ENCODE measurements around the gene RBM4. TPM values are rescaled to one million over a fixed set of nuclear protein-coding genes. Genes with fewer than 3 reads are reported as not detected.
"Not testable (repeated sequence)": the region's sequence is repeated elsewhere in the genome, so short reads cannot be mapped to it uniquely, and the experiment has no call there.

RBM4 gene
- total and polyA plus RNA-seq, 8 donors: 44.3 to 136 (median 94.4) TPM

DNA sequence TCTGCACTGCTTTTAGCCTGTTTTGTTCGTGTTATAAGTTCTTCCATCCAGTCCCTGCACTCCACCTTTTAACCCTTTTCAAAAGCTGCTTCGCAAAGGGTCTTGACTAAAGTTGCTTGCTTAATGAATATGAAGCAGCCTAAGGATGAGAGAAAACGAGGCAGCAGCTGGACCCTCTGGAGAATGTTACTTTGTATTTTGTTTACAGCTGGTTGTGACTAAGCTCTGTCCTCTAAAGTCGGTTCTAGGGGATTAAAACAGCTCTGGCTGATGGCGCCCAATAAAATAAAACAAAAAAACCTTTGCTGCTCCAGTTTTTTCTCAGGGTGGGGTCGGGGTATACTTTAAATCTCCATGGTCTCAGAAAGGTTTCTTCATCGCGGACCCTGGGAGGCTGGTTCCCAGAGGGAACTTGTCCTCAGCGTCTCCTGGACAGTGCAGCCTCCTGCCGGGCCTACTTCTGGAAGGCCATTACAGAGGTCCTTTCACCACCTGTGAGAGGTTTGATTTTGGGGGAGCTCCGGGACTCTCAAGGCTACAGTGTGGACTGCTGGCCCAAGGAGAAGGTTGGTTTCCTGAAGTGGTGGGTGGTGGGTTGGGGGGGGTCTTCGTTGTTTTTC lies 836 bp upstream of the RBM4 start:
- TF ChIP-seq POLR2A (IDR thresholded peaks at IDR 0.05) (no peak), POLR2AphosphoS5 (IDR thresholded peaks at IDR 0.05) (no peak), EP300 (IDR thresholded peaks at IDR 0.05) (no peak)
- TF ChIP-seq, protein P1, sequence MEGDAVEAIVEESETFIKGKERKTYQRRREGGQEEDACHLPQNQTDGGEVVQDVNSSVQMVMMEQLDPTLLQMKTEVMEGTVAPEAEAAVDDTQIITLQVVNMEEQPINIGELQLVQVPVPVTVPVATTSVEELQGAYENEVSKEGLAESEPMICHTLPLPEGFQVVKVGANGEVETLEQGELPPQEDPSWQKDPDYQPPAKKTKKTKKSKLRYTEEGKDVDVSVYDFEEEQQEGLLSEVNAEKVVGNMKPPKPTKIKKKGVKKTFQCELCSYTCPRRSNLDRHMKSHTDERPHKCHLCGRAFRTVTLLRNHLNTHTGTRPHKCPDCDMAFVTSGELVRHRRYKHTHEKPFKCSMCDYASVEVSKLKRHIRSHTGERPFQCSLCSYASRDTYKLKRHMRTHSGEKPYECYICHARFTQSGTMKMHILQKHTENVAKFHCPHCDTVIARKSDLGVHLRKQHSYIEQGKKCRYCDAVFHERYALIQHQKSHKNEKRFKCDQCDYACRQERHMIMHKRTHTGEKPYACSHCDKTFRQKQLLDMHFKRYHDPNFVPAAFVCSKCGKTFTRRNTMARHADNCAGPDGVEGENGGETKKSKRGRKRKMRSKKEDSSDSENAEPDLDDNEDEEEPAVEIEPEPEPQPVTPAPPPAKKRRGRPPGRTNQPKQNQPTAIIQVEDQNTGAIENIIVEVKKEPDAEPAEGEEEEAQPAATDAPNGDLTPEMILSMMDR (IDR thresholded peaks at IDR 0.05): peak in 1 of 7 experiments; percentile 8
- peaks cover 45 to 66% (median 54%) of the 10 kb centered on the region in 4 donors for H3K4me1 ChIP-seq
- 36 to 42% (median 40%) methylated on average over 12 of the region's 12 CpGs for WGBS, 5 donors
- peaks cover 24 to 60% (median 46%) of the 10 kb centered on the region in 4 donors for H3K36me3 ChIP-seq
- peak overlapping the region; percentile 74 to 88 (median 82) for H3K4me3 ChIP-seq
- H3K9me3 ChIP-seq: no peaks in the 10 kb centered on the region
- DNase-seq: no peak
- H3K27me3 ChIP-seq: no peaks in the 10 kb centered on the region
- intact Hi-C loops (cut with DNase I; ENCODE audit: low total_unique reads): no loop called here
- H3K27ac ChIP-seq: peak overlapping the region; percentile 91 to 94 (median 93)

DNA sequence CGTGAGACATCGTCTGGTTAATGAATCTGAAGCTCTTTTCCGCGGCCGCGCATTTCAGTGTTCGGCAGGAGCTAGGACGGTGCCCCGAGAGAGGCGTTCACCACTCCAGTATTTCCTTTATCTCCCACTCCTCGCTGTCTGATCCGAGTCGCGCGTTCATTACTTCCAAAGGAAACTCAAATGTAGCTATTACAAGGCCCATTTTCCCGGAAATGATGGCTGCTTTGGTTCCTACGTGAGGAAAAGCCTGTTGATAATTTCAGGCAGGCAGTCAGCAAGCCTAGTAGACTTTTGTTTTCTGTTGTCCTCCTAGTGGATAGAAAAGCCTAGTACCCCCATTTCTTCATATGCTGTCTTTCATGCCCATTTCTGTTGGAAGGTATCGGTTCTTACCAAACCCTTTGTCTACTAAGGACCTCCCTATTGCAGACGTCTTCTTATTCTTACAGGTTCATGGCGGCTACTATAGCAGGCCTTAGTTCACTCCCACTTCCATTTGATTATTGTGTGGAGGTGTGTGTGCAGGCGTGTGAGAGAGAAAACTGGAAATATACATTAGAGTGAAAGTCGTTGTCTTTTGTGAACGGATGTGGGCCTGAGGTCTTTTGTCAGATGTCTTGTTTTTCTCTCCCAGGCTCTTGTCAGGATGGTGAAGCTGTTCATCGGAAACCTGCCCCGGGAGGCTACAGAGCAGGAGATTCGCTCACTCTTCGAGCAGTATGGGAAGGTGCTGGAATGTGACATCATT lies 737 bp downstream of the RBM4 start:
- peak in 1 of 2 donors; percentile 80 for DNase-seq
- peak overlapping the region; percentile 74 to 88 (median 82) for H3K4me3 ChIP-seq
- whole genome bisulfite sequencing, 5 donors: 2 to 3% (median 3%) methylated on average over 27 of the region's 27 CpGs
- H3K27me3 ChIP-seq: no peaks in the 10 kb centered on the region
- peak overlapping the region; percentile 86 to 94 (median 93) for H3K27ac ChIP-seq
- H3K4me1 ChIP-seq: peaks cover 60 to 76% (median 69%) of the 10 kb centered on the region in 4 donors
- intact Hi-C loops (cut with DNase I; ENCODE audit: low total_unique reads): no loop called here
- TF ChIP-seq POLR2AphosphoS5 (IDR thresholded peaks at IDR 0.05): peak in 1 of 3 donors; percentile 42
- no peak for TF ChIP-seq EP300 (IDR thresholded peaks at IDR 0.05)
- peaks cover 31 to 63% (median 50%) of the 10 kb centered on the region in 4 donors for H3K36me3 ChIP-seq
- no peaks in the 10 kb centered on the region for H3K9me3 ChIP-seq

DNA sequence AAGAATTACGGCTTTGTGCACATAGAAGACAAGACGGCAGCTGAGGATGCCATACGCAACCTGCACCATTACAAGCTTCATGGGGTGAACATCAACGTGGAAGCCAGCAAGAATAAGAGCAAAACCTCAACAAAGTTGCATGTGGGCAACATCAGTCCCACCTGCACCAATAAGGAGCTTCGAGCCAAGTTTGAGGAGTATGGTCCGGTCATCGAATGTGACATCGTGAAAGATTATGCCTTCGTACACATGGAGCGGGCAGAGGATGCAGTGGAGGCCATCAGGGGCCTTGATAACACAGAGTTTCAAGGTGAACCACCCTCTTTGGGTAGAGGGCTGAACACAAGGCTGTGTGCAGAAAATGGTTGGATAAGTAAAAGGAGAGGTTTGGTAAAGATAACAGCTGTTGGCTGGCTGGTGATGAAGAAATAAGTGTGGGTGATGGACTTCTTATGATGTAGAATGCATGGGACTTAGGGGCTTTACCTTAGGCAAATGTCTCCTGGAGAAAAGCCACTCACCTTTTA lies 1.4 kb downstream of the RBM4 start:
- Histone ChIP-seq H3K4me1 (peaks cover 66 to 82% (median 75%) of the 10 kb centered on the region in 4 donors), H3K4me3 (peak overlapping the region; percentile 74 to 88 (median 82)), H3K27ac (peak overlapping the region in 2 of 5 donors; percentile 39 to 91), H3K36me3 (peaks cover 35 to 63% (median 52%) of the 10 kb centered on the region in 4 donors)
- H3K9me3 ChIP-seq; intact Hi-C loops (cut with DNase I; ENCODE audit: low total_unique reads); H3K27me3 ChIP-seq; DNase-seq: not testable (repeated sequence)
- 41 to 49% (median 43%) methylated on average over 8 to 10 of the region's 10 CpGs for WGBS, 5 donors

DNA sequence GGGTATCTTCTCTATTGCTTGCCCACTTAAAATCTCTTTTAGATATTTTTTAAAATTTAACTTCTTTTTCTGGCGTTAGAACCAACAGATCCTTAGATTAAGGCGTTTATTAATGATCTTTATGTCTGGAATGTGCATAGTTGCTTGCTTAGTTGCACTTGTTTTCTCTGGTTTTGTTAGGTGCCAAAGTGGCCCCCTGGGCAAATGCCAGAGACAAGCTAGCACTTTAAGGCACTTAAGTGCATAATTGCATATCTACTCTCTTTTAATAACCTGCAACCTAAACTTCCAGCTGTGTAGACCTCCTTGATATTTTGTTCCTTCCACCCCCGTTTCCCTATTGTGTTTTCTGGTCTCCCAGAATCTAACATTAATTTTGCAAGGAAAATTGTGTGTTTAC lies 3.3 kb downstream of the RBM4 start:
- no peaks in the 10 kb centered on the region for H3K27me3 ChIP-seq
- H3K9me3 ChIP-seq: no peaks in the 10 kb centered on the region
- DNase-seq: no peak
- peak overlapping the region in 2 of 5 donors; percentile 24 to 34 for H3K27ac ChIP-seq
- TF ChIP-seq EP300 (IDR thresholded peaks at IDR 0.05): no peak
- no peak for TF ChIP-seq POLR2A (IDR thresholded peaks at IDR 0.05)
- TF ChIP-seq POLR2AphosphoS5 (IDR thresholded peaks at IDR 0.05): no peak
- TF ChIP-seq, protein P1 (IDR thresholded peaks at IDR 0.05): no peak
- 7 to 18% (median 9%) methylated on average over 3 of the region's 3 CpGs for WGBS, 5 donors
- peak overlapping the region; percentile 19 to 83 (median 78) for H3K4me3 ChIP-seq
- H3K4me1 ChIP-seq: peaks cover 81 to 89% (median 85%) of the 10 kb centered on the region in 4 donors
- intact Hi-C loops (cut with DNase I; ENCODE audit: low total_unique reads): no loop called here
- H3K36me3 ChIP-seq: peaks cover 52 to 71% (median 67%) of the 10 kb centered on the region in 4 donors

DNA sequence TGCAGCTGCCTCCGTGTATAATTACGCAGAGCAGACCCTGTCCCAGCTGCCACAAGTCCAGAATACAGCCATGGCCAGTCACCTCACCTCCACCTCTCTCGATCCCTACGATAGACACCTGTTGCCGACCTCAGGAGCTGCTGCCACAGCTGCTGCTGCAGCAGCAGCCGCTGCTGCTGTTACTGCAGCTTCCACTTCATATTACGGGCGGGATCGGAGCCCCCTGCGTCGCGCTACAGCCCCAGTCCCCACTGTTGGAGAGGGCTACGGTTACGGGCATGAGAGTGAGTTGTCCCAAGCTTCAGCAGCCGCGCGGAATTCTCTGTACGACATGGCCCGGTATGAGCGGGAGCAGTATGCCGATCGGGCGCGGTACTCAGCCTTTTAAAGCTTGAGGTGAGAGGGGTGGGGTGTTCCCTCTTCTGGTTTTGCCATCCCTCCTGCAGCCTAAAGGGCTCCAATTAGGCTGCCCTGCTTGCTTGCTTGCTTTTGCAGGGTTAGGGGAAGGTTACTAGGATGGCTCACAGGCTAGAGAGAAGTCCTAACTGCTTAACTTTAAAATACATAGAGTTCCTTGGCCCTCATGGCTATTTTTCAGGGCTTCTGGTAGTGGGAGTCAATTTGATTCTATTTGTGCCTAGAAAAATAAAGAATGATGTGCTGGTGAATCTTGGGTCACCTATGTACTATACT lies 5.4 kb downstream of the RBM4 start:
- peaks cover 61 to 92% (median 87%) of the 10 kb centered on the region in 4 donors for H3K36me3 ChIP-seq
- peak overlapping the region in 2 of 4 donors; percentile 82 to 83 for H3K4me3 ChIP-seq
- no peak for TF ChIP-seq POLR2A (IDR thresholded peaks at IDR 0.05)
- TF ChIP-seq EP300 (IDR thresholded peaks at IDR 0.05): no peak
- no peak for TF ChIP-seq POLR2AphosphoS5 (IDR thresholded peaks at IDR 0.05)
- TF ChIP-seq, protein P1 (IDR thresholded peaks at IDR 0.05): no peak
- intact Hi-C loops (cut with DNase I; ENCODE audit: low total_unique reads): no loop called here
- DNase-seq: no peak
- no peak overlapping the region for H3K27ac ChIP-seq
- 73 to 85% (median 82%) methylated on average over 15 to 24 of the region's 24 CpGs for WGBS, 5 donors
- peaks cover 69 to 95% (median 80%) of the 10 kb centered on the region in 4 donors for H3K4me1 ChIP-seq
- no peaks in the 10 kb centered on the region for H3K27me3 ChIP-seq
- no peaks in the 10 kb centered on the region for H3K9me3 ChIP-seq
